IMR-90 (cell line): ENCODE data around the gene RSRC2. TPM values are rescaled to one million over a fixed set of nuclear protein-coding genes. Genes with fewer than 3 reads are reported as not detected.

Experiments used
- ATAC-seq: fragments of 200-7000 bp; cut with Tn5 transposase; 2 replicates; pipeline ENCODE4 v1.9.1; 2020; ENCODE audit warnings: low read depth, mild to moderate bottlenecking, moderate library complexity
- BruUV-seq: library from RNA; stranded (reverse); fragments of 400-500 nt; replicated peaks from 2 replicates; lab custom pipeline; 2021; lab: Mats Ljungman, UMichigan
- CTCF ChIA-PET: fragments of 300-600 bp; formaldehyde crosslinking; extraction: SDS; loops from one replicate; lab custom pipeline; 2021; ENCODE audit warnings: antibody characterized with exemption; lab: Yijun Ruan, JAX
- POLR2A ChIA-PET: fragments of 300-600 bp; sonication (Branson Sonifier 250); formaldehyde crosslinking; loops from one replicate; lab custom pipeline; 2022; ENCODE audit warnings: antibody characterized with exemption; ENCODE audit not compliant: unreplicated experiment; lab: Charles Lee
- DNase-seq: peaks from one replicate; pipeline ENCODE4 v3.0.0; 2013
- H2AFZ ChIP-seq: replicated peaks from 2 replicates; pipeline ENCODE3; 2013; ENCODE audit warnings: low read length, mild to moderate bottlenecking; ENCODE audit not compliant: poor library complexity
- H2AK5ac ChIP-seq: 2 replicates; pipeline ENCODE4 v1.6.1; 2013; ENCODE audit warnings: low read depth, low read length, inconsistent platforms
- H2AK9ac ChIP-seq: replicated peaks from 2 replicates; pipeline ENCODE3; 2013; ENCODE audit warnings: mild to moderate bottlenecking, low read depth, low read length, moderate library complexity; ENCODE audit not compliant: poor library complexity
- H2BK120ac ChIP-seq: 2 replicates; pipeline ENCODE4 v1.6.1; 2013; ENCODE audit warnings: low read depth, low read length, inconsistent platforms
- H2BK15ac ChIP-seq: 3 replicates; pipeline ENCODE4 v1.6.1; 2013; ENCODE audit warnings: low read depth, low read length, inconsistent platforms
- H2BK20ac ChIP-seq: 2 replicates; pipeline ENCODE4 v1.6.1; 2013; ENCODE audit warnings: low read depth, mild to moderate bottlenecking, inconsistent platforms, low read length, moderate library complexity
- H2BK5ac ChIP-seq: 2 replicates; pipeline ENCODE4 v1.6.1; 2013; ENCODE audit warnings: mild to moderate bottlenecking, low read depth, low read length, inconsistent platforms; ENCODE audit not compliant: poor library complexity, severe bottlenecking
- H3K14ac ChIP-seq: replicated peaks from 2 replicates; pipeline ENCODE4 v1.6.1; 2013; ENCODE audit warnings: low read depth, low read length, inconsistent platforms
- H3K18ac ChIP-seq: 2 replicates; pipeline ENCODE4 v1.6.1; 2013; ENCODE audit warnings: low read depth, low read length, control low read depth
- H3K23ac ChIP-seq: 2 replicates; pipeline ENCODE4 v1.6.1; 2013; ENCODE audit warnings: low read depth, low read length, inconsistent platforms
- H3K27ac ChIP-seq: 2 replicates; pipeline ENCODE4 v1.5.1; 2013; ENCODE audit warnings: mild to moderate bottlenecking, control low read depth, low read length; ENCODE audit not compliant: insufficient read depth
- H3K27me3 ChIP-seq: 2 replicates; pipeline ENCODE4 v1.6.1; 2013; ENCODE audit warnings: low read length; ENCODE audit not compliant: control insufficient read depth, insufficient read depth
- H3K36me3 ChIP-seq: 2 replicates; pipeline ENCODE4 v1.6.1; 2013; ENCODE audit warnings: low read length, mixed read lengths; ENCODE audit not compliant: control insufficient read depth, insufficient read depth
- H3K4ac ChIP-seq: 2 replicates; pipeline ENCODE4 v1.6.1; 2013; ENCODE audit warnings: low read depth, low read length, inconsistent platforms
- H3K4me1 ChIP-seq: 2 replicates; pipeline ENCODE4 v1.6.1; 2013; ENCODE audit warnings: low read length, mixed read lengths; ENCODE audit not compliant: control insufficient read depth, insufficient read depth
- H3K4me2 ChIP-seq: 2 replicates; pipeline ENCODE4 v1.6.1; 2013; ENCODE audit warnings: low read depth, mild to moderate bottlenecking, control low read depth, low read length, moderate library complexity
- H3K4me3 ChIP-seq: 2 replicates; pipeline ENCODE4 v1.5.1; 2013; ENCODE audit warnings: low read depth, mild to moderate bottlenecking, control low read depth, low read length, moderate library complexity; ENCODE audit not compliant: insufficient read depth
- H3K56ac ChIP-seq: 2 replicates; pipeline ENCODE4 v1.6.1; 2013; ENCODE audit warnings: low read length, inconsistent platforms; ENCODE audit not compliant: insufficient read depth; ENCODE audit errors: extremely low read depth
- H3K79me1 ChIP-seq, 2 experiments: 2 replicates each; pipeline ENCODE4 v1.6.1; 2013; ENCODE audit warnings: low read length in 2 of 2, inconsistent platforms in 1 of 2, low read depth in 1 of 2
- H3K9ac ChIP-seq: 2 replicates; pipeline ENCODE4 v1.6.1; 2013; ENCODE audit warnings: low read depth, low read length, control low read depth
- H3K9me1 ChIP-seq: 2 replicates; pipeline ENCODE4 v1.6.1; 2013; ENCODE audit warnings: low read length, inconsistent platforms; ENCODE audit not compliant: insufficient read depth
- H3K9me3 ChIP-seq: 2 replicates; pipeline ENCODE4 v1.6.1; 2013; ENCODE audit warnings: low read length; ENCODE audit not compliant: control insufficient read depth, insufficient read depth
- H4K20me1 ChIP-seq: 2 replicates; pipeline ENCODE4 v1.6.1; 2013; ENCODE audit warnings: low read length, inconsistent platforms; ENCODE audit not compliant: insufficient read depth
- H4K5ac ChIP-seq: 2 replicates; pipeline ENCODE4 v1.6.1; 2013; ENCODE audit warnings: mild to moderate bottlenecking, low read depth, low read length, control low read depth
- H4K8ac ChIP-seq, 2 experiments: 2 replicates each; pipeline ENCODE4 v1.6.1; 2013; ENCODE audit warnings: low read depth in 2 of 2, low read length in 2 of 2, control low read depth in 1 of 2, inconsistent platforms in 1 of 2
- H4K91ac ChIP-seq: 2 replicates; pipeline ENCODE4 v1.6.1; 2013; ENCODE audit warnings: low read depth, low read length, inconsistent platforms; ENCODE audit not compliant: insufficient read depth
- CEBPB ChIP-seq: IDR thresholded peaks from 2 replicates; pipeline ENCODE4 v1.6.1; 2012; ENCODE audit warnings: low read depth, low read length, improper control_type of control experiment
- CTCF ChIP-seq: conservative IDR thresholded peaks from 2 replicates; pipeline ENCODE4 v1.5.1; 2012; ENCODE audit warnings: mild to moderate bottlenecking, low read depth, low read length, improper control_type of control experiment
- MAFK ChIP-seq: IDR thresholded peaks from 2 replicates; pipeline ENCODE4 v1.6.1; 2012; ENCODE audit warnings: low read depth, low read length, improper control_type of control experiment
- MAZ ChIP-seq: IDR thresholded peaks from 2 replicates; pipeline ENCODE4 v1.6.1; 2012; ENCODE audit warnings: low read depth, mild to moderate bottlenecking, low read length, improper control_type of control experiment, moderate library complexity, borderline replicate concordance
- POLR2A ChIP-seq: IDR thresholded peaks from 2 replicates; pipeline ENCODE4 v1.6.1; 2012; ENCODE audit warnings: mild to moderate bottlenecking, low read depth, low read length
- RFX5 ChIP-seq: IDR thresholded peaks from 2 replicates; pipeline ENCODE4 v1.8.0; 2012; ENCODE audit warnings: low read depth, mild to moderate bottlenecking, low read length, moderate library complexity
- WGBS, 2 experiments: methylation state at CpG; one replicate each; pipeline versions ENCODE4 v1.1.5 to v1.1.7; 2013; ENCODE audit warnings: missing lambda C conversion rate in 2 of 2; ENCODE audit not compliant: insufficient read length in 1 of 2; ENCODE audit errors: extremely low coverage in 2 of 2; 5-methylcytosine and 5-hydroxymethylcytosine counted together
- dilution Hi-C: fragments of 300-500 bp; cut with HindIII; formaldehyde crosslinking; loops from one replicate; pipeline ENCODE4 v1.14.3; 2018; ENCODE audit warnings: low sequenced_read_pairs; ENCODE audit not compliant: unreplicated experiment
- in situ Hi-C: fragments of 300-500 bp; cut with MboI; formaldehyde crosslinking; loops from 3 replicates; pipeline ENCODE4 v1.14.3; 2019; ENCODE audit warnings: low sequenced_read_pairs, inconsistent platforms, mixed read lengths
- intact Hi-C: fragments of 100-400 bp; cut with micrococcal nuclease; formaldehyde crosslinking; loops from 2 replicates; pipeline ENCODE4 v1.10.0; 2022
- polyA plus RNA-seq, 3 experiments: library from polyadenylated mRNA; depleted of rRNA; stranded (reverse); fragments of >200 nt; gene quantifications; 2 replicates each; pipeline ENCODE4 v1.2.3, GENCODE V29; 2012; ENCODE audit warnings: low replicate concordance in 1 of 3
- total RNA-seq: library from RNA; depleted of rRNA; stranded (reverse); fragments of >200 nt; gene quantifications from 2 replicates; pipeline ENCODE4 v1.2.3, GENCODE V29; 2012

Gene RSRC2
- total and polyA plus RNA-seq, 2 of the 4 experiments (the other 2 are of a cell fraction) = 18.6 to 31.5 TPM

- DNase-seq (peak; percentile 6), ATAC-seq (no peak)
- H4K8ac ChIP-seq = no peak overlapping the region
- no peak overlapping the region for H3K14ac ChIP-seq
- intact Hi-C loops = no loop called here
- H3K4me3 ChIP-seq = no peak overlapping the region
- no peak overlapping the region for H2BK20ac ChIP-seq
- 0 out of 2 replicates have a peak, but pooled peaks cover 2% of the 10 kb centered on the region for H3K9me1 ChIP-seq
- H3K56ac ChIP-seq = no peak overlapping the region
- no peak overlapping the region for H2BK15ac ChIP-seq
- H3K23ac ChIP-seq = no peak overlapping the region
- peaks cover 14 to 25% of the 10 kb centered on the region in 2 experiments; a peak in 3 of 4 replicates for H3K79me1 ChIP-seq
- no peaks in the 10 kb centered on the region for H3K4me1 ChIP-seq
- CTCF ChIA-PET = no interaction called here
- no peak overlapping the region for H3K9ac ChIP-seq
- no peak overlapping the region for H2AK9ac ChIP-seq
- WGBS, 2 experiments = 90% methylated on average over 4 of the region's 11 CpGs; no CpG with 5 or more reads in 1 of the 2 experiments
- TF ChIP-seq RFX5 (no peak), MAFK (no peak), CEBPB (peak; percentile 55), CTCF (no peak), MAZ (no peak), POLR2A (no peak)
- no peaks in the 10 kb centered on the region for H3K9me3 ChIP-seq
- no peak overlapping the region for H2AFZ ChIP-seq
- no peak overlapping the region for H3K4ac ChIP-seq
- H4K91ac ChIP-seq = no peak overlapping the region
- POLR2A ChIA-PET = no interaction called here
- in situ Hi-C loops = no loop called here
- H3K27me3 ChIP-seq = no peaks in the 10 kb centered on the region
- H3K18ac ChIP-seq = no peak overlapping the region
- no peak overlapping the region for H2AK5ac ChIP-seq
- no peak overlapping the region for H2BK120ac ChIP-seq
- dilution Hi-C loops = no loop called here
- peaks cover 57% of the 10 kb centered on the region for H3K36me3 ChIP-seq
- H4K5ac ChIP-seq = no peak overlapping the region
- no peak overlapping the region for H3K4me2 ChIP-seq
- no TSS peak for BruUV-seq
- peaks cover 47% of the 10 kb centered on the region for H4K20me1 ChIP-seq
- no peak overlapping the region for H2BK5ac ChIP-seq
- H3K27ac ChIP-seq = no peak overlapping the region
Measured at GRCh38 chr12:122505419-122506051, 21.2 kb downstream of the RSRC2 start.
